SIG-M5 (cell line): Measurements from ENCODE around the gene MAFG.

Experiments
- DNase-seq: peaks from one replicate; lab custom pipeline; 2025; lab: John Stamatoyannopoulos, UW

Gene MAFG

DNA sequence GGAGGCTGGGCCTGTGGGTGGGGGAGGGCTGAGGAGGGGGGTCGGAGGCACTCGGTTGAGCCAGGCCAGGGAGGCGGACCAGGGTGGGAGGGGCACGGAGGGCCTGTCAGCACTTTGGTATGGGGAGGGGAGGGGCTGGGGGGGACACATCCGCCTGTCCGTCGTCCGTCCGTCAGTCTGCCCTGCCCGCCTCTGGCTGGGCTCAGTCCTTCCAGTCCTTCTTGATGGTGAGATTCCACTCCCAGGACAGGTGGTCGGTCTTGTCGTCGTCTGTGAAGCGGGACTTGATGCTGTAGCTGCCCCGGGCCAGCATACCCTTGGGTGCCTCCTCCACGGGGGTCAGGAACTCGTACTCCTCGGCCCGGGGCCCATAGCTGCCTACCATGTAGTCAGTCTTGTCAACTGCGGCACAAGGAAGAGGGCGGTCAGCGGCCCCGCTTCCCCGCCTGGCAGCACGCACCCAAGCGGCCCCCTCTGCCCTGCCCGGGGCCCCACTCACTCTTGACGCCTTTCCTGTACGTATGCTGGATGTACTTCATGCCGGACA, 58.8 kb downstream of the MAFG start:
- no peak for DNase-seq
